IMR-90 (cell line): ENCODE data around the gene PDZD2. TPM values are rescaled to one million over a fixed set of nuclear protein-coding genes. Genes with fewer than 3 reads are reported as not detected.

ENCODE experiments used
- ATAC-seq: fragments of 200-7000 bp; cut with Tn5 transposase; 2 replicates; pipeline ENCODE4 v1.9.1; 2020; ENCODE audit warnings: low read depth, mild to moderate bottlenecking, moderate library complexity
- BruUV-seq: library from RNA; stranded (reverse); fragments of 400-500 nt; replicated peaks from 2 replicates; lab custom pipeline; 2021; lab: Mats Ljungman, UMichigan
- CTCF ChIA-PET: fragments of 300-600 bp; formaldehyde crosslinking; extraction: SDS; loops from one replicate; lab custom pipeline; 2021; ENCODE audit warnings: antibody characterized with exemption; lab: Yijun Ruan, JAX
- POLR2A ChIA-PET: fragments of 300-600 bp; sonication (Branson Sonifier 250); formaldehyde crosslinking; loops from one replicate; lab custom pipeline; 2022; ENCODE audit warnings: antibody characterized with exemption; ENCODE audit not compliant: unreplicated experiment; lab: Charles Lee
- DNase-seq: peaks from one replicate; pipeline ENCODE4 v3.0.0; 2013
- H2AFZ ChIP-seq: replicated peaks from 2 replicates; pipeline ENCODE3; 2013; ENCODE audit warnings: low read length, mild to moderate bottlenecking; ENCODE audit not compliant: poor library complexity
- H2AK5ac ChIP-seq: 2 replicates; pipeline ENCODE4 v1.6.1; 2013; ENCODE audit warnings: low read depth, low read length, inconsistent platforms
- H2AK9ac ChIP-seq: replicated peaks from 2 replicates; pipeline ENCODE3; 2013; ENCODE audit warnings: mild to moderate bottlenecking, low read depth, low read length, moderate library complexity; ENCODE audit not compliant: poor library complexity
- H2BK120ac ChIP-seq: 2 replicates; pipeline ENCODE4 v1.6.1; 2013; ENCODE audit warnings: low read depth, low read length, inconsistent platforms
- H2BK15ac ChIP-seq: 3 replicates; pipeline ENCODE4 v1.6.1; 2013; ENCODE audit warnings: low read depth, low read length, inconsistent platforms
- H2BK20ac ChIP-seq: 2 replicates; pipeline ENCODE4 v1.6.1; 2013; ENCODE audit warnings: low read depth, mild to moderate bottlenecking, inconsistent platforms, low read length, moderate library complexity
- H2BK5ac ChIP-seq: 2 replicates; pipeline ENCODE4 v1.6.1; 2013; ENCODE audit warnings: mild to moderate bottlenecking, low read depth, low read length, inconsistent platforms; ENCODE audit not compliant: poor library complexity, severe bottlenecking
- H3K14ac ChIP-seq: replicated peaks from 2 replicates; pipeline ENCODE4 v1.6.1; 2013; ENCODE audit warnings: low read depth, low read length, inconsistent platforms
- H3K18ac ChIP-seq: 2 replicates; pipeline ENCODE4 v1.6.1; 2013; ENCODE audit warnings: low read depth, low read length, control low read depth
- H3K23ac ChIP-seq: 2 replicates; pipeline ENCODE4 v1.6.1; 2013; ENCODE audit warnings: low read depth, low read length, inconsistent platforms
- H3K27ac ChIP-seq: 2 replicates; pipeline ENCODE4 v1.5.1; 2013; ENCODE audit warnings: mild to moderate bottlenecking, control low read depth, low read length; ENCODE audit not compliant: insufficient read depth
- H3K27me3 ChIP-seq: 2 replicates; pipeline ENCODE4 v1.6.1; 2013; ENCODE audit warnings: low read length; ENCODE audit not compliant: control insufficient read depth, insufficient read depth
- H3K36me3 ChIP-seq: 2 replicates; pipeline ENCODE4 v1.6.1; 2013; ENCODE audit warnings: low read length, mixed read lengths; ENCODE audit not compliant: control insufficient read depth, insufficient read depth
- H3K4ac ChIP-seq: 2 replicates; pipeline ENCODE4 v1.6.1; 2013; ENCODE audit warnings: low read depth, low read length, inconsistent platforms
- H3K4me1 ChIP-seq: 2 replicates; pipeline ENCODE4 v1.6.1; 2013; ENCODE audit warnings: low read length, mixed read lengths; ENCODE audit not compliant: control insufficient read depth, insufficient read depth
- H3K4me2 ChIP-seq: 2 replicates; pipeline ENCODE4 v1.6.1; 2013; ENCODE audit warnings: low read depth, mild to moderate bottlenecking, control low read depth, low read length, moderate library complexity
- H3K4me3 ChIP-seq: 2 replicates; pipeline ENCODE4 v1.5.1; 2013; ENCODE audit warnings: low read depth, mild to moderate bottlenecking, control low read depth, low read length, moderate library complexity; ENCODE audit not compliant: insufficient read depth
- H3K56ac ChIP-seq: 2 replicates; pipeline ENCODE4 v1.6.1; 2013; ENCODE audit warnings: low read length, inconsistent platforms; ENCODE audit not compliant: insufficient read depth; ENCODE audit errors: extremely low read depth
- H3K79me1 ChIP-seq, 2 experiments: 2 replicates each; pipeline ENCODE4 v1.6.1; 2013; ENCODE audit warnings: low read length in 2 of 2, inconsistent platforms in 1 of 2, low read depth in 1 of 2
- H3K9ac ChIP-seq: 2 replicates; pipeline ENCODE4 v1.6.1; 2013; ENCODE audit warnings: low read depth, low read length, control low read depth
- H3K9me1 ChIP-seq: 2 replicates; pipeline ENCODE4 v1.6.1; 2013; ENCODE audit warnings: low read length, inconsistent platforms; ENCODE audit not compliant: insufficient read depth
- H3K9me3 ChIP-seq: 2 replicates; pipeline ENCODE4 v1.6.1; 2013; ENCODE audit warnings: low read length; ENCODE audit not compliant: control insufficient read depth, insufficient read depth
- H4K20me1 ChIP-seq: 2 replicates; pipeline ENCODE4 v1.6.1; 2013; ENCODE audit warnings: low read length, inconsistent platforms; ENCODE audit not compliant: insufficient read depth
- H4K5ac ChIP-seq: 2 replicates; pipeline ENCODE4 v1.6.1; 2013; ENCODE audit warnings: mild to moderate bottlenecking, low read depth, low read length, control low read depth
- H4K8ac ChIP-seq, 2 experiments: 2 replicates each; pipeline ENCODE4 v1.6.1; 2013; ENCODE audit warnings: low read depth in 2 of 2, low read length in 2 of 2, control low read depth in 1 of 2, inconsistent platforms in 1 of 2
- H4K91ac ChIP-seq: 2 replicates; pipeline ENCODE4 v1.6.1; 2013; ENCODE audit warnings: low read depth, low read length, inconsistent platforms; ENCODE audit not compliant: insufficient read depth
- CHD1 ChIP-seq: IDR thresholded peaks from 2 replicates; pipeline ENCODE4 v1.6.1; 2012; ENCODE audit warnings: low read depth, low read length, improper control_type of control experiment
- CTCF ChIP-seq: conservative IDR thresholded peaks from 2 replicates; pipeline ENCODE4 v1.5.1; 2012; ENCODE audit warnings: mild to moderate bottlenecking, low read depth, low read length, improper control_type of control experiment
- ELK1 ChIP-seq: fragments of 150-350 bp; IDR thresholded peaks from 2 replicates; pipeline ENCODE4 v1.6.1; 2016; ENCODE audit warnings: low read depth, mild to moderate bottlenecking, low read length, moderate library complexity, borderline replicate concordance
- FOS ChIP-seq: fragments of 150-350 bp; IDR thresholded peaks from 2 replicates; pipeline ENCODE4 v1.6.1; 2016; ENCODE audit warnings: low read depth, low read length
- MAFK ChIP-seq: IDR thresholded peaks from 2 replicates; pipeline ENCODE4 v1.6.1; 2012; ENCODE audit warnings: low read depth, low read length, improper control_type of control experiment
- MAZ ChIP-seq: IDR thresholded peaks from 2 replicates; pipeline ENCODE4 v1.6.1; 2012; ENCODE audit warnings: low read depth, mild to moderate bottlenecking, low read length, improper control_type of control experiment, moderate library complexity, borderline replicate concordance
- MXI1 ChIP-seq: IDR thresholded peaks from 2 replicates; pipeline ENCODE4 v1.6.1; 2012; ENCODE audit warnings: low read depth, mild to moderate bottlenecking, low read length, moderate library complexity, borderline replicate concordance
- NFE2L2 ChIP-seq: fragments of 150-350 bp; IDR thresholded peaks from 2 replicates; pipeline ENCODE4 v1.6.1; 2016; ENCODE audit warnings: low read depth, mild to moderate bottlenecking, low read length
- POLR2A ChIP-seq: IDR thresholded peaks from 2 replicates; pipeline ENCODE4 v1.6.1; 2012; ENCODE audit warnings: mild to moderate bottlenecking, low read depth, low read length
- RAD21 ChIP-seq: IDR thresholded peaks from 2 replicates; pipeline ENCODE4 v1.6.1; 2012; ENCODE audit warnings: low read length, improper control_type of control experiment
- RCOR1 ChIP-seq: IDR thresholded peaks from 2 replicates; pipeline ENCODE4 v1.6.1; 2012; ENCODE audit warnings: mild to moderate bottlenecking, low read length, improper control_type of control experiment; ENCODE audit not compliant: insufficient replicate concordance
- SMC3 ChIP-seq: fragments of 150-350 bp; IDR thresholded peaks from 2 replicates; pipeline ENCODE4 v1.6.1; 2016; ENCODE audit warnings: low read depth, mild to moderate bottlenecking, antibody characterized with exemption, low read length, moderate library complexity
- USF2 ChIP-seq: fragments of 150-350 bp; IDR thresholded peaks from 2 replicates; pipeline ENCODE4 v1.6.1; 2017; ENCODE audit warnings: mild to moderate bottlenecking, antibody characterized with exemption, low read length, low read depth
- WGBS, 2 experiments: methylation state at CpG; one replicate each; pipeline versions ENCODE4 v1.1.5 to v1.1.7; 2013; ENCODE audit warnings: missing lambda C conversion rate in 2 of 2; ENCODE audit not compliant: insufficient read length in 1 of 2; ENCODE audit errors: extremely low coverage in 2 of 2; 5-methylcytosine and 5-hydroxymethylcytosine counted together
- dilution Hi-C: fragments of 300-500 bp; cut with HindIII; formaldehyde crosslinking; loops from one replicate; pipeline ENCODE4 v1.14.3; 2018; ENCODE audit warnings: low sequenced_read_pairs; ENCODE audit not compliant: unreplicated experiment
- in situ Hi-C: fragments of 300-500 bp; cut with MboI; formaldehyde crosslinking; loops from 3 replicates; pipeline ENCODE4 v1.14.3; 2019; ENCODE audit warnings: low sequenced_read_pairs, inconsistent platforms, mixed read lengths
- intact Hi-C: fragments of 100-400 bp; cut with micrococcal nuclease; formaldehyde crosslinking; loops from 2 replicates; pipeline ENCODE4 v1.10.0; 2022
- polyA plus RNA-seq, 3 experiments: library from polyadenylated mRNA; depleted of rRNA; stranded (reverse); fragments of >200 nt; gene quantifications; 2 replicates each; pipeline ENCODE4 v1.2.3, GENCODE V29; 2012; ENCODE audit warnings: low replicate concordance in 1 of 3
- total RNA-seq: library from RNA; depleted of rRNA; stranded (reverse); fragments of >200 nt; gene quantifications from 2 replicates; pipeline ENCODE4 v1.2.3, GENCODE V29; 2012

Gene PDZD2
- total and polyA plus RNA-seq, 2 of the 4 experiments (the other 2 are of a cell fraction): under 0.01 to 0.02 TPM

- no peak overlapping the region for H2AFZ ChIP-seq
- H4K91ac ChIP-seq: no peak overlapping the region
- H3K14ac ChIP-seq: no peak overlapping the region
- no peak overlapping the region for H3K4me3 ChIP-seq
- H4K20me1 ChIP-seq: no peaks in the 10 kb centered on the region
- H3K79me1 ChIP-seq: no peaks in the 10 kb centered on the region
- no peak overlapping the region for H3K4me2 ChIP-seq
- ChIA-PET CTCF (interaction anchor here (0.7 kb wide), 2 partner anchors 19 to 1069 kb away, joined by 4 to 5 read pairs; no protein-coding TSS in a partner anchor), POLR2A (no interaction called here)
- ATAC-seq: no peak
- BruUV-seq: no TSS peak
- H3K9ac ChIP-seq: no peak overlapping the region
- no peak for TF ChIP-seq MAZ
- no peak for TF ChIP-seq RAD21
- no peak for TF ChIP-seq MAFK
- no peak for TF ChIP-seq CTCF
- no peak for TF ChIP-seq POLR2A
- no peak for TF ChIP-seq CHD1
- TF ChIP-seq MXI1: no peak
- no peak for TF ChIP-seq RCOR1
- TF ChIP-seq USF2: no peak
- no peak for TF ChIP-seq SMC3
- no peak for TF ChIP-seq NFE2L2
- no peak for TF ChIP-seq ELK1
- TF ChIP-seq FOS: no peak
- no peak overlapping the region for H2BK120ac ChIP-seq
- no peak overlapping the region for H3K18ac ChIP-seq
- no peak for DNase-seq
- no peak overlapping the region for H4K5ac ChIP-seq
- H2BK20ac ChIP-seq: no peak overlapping the region
- H2BK15ac ChIP-seq: no peak overlapping the region
- H3K27ac ChIP-seq: no peak overlapping the region
- intact Hi-C loops (no loop called here), in situ Hi-C loops (no loop called here), dilution Hi-C loops (no loop called here)
- H3K9me1 ChIP-seq: peaks cover 12% of the 10 kb centered on the region; the same call in 1 of the 2 replicates
- H2BK5ac ChIP-seq: no peak overlapping the region
- no peak overlapping the region for H2AK5ac ChIP-seq
- H3K23ac ChIP-seq: no peak overlapping the region
- peaks cover 15% of the 10 kb centered on the region for H3K4me1 ChIP-seq
- no peak overlapping the region for H4K8ac ChIP-seq
- no CpG with 5 or more reads among the region's 2 CpGs for whole genome bisulfite sequencing, 2 experiments
- H3K36me3 ChIP-seq: no peaks in the 10 kb centered on the region
- H3K27me3 ChIP-seq: peaks cover 3% of the 10 kb centered on the region
- H3K4ac ChIP-seq: no peak overlapping the region
- no peaks in the 10 kb centered on the region for H3K9me3 ChIP-seq
- no peak overlapping the region for H2AK9ac ChIP-seq
- H3K56ac ChIP-seq: no peak overlapping the region
Observed at GRCh38 chr5:31992377-31992776, 353.4 kb downstream of the PDZD2 start.
